ENCODE results near the gene CACTIN.

CACTIN gene

GRCh38 chr19:3608079-3608641 is 18.4 kb downstream of the CACTIN start:
- no peak for DNase-seq

- no peak for DNase-seq
Measured at GRCh38 chr19:3607303-3608078, 19.1 kb downstream of the CACTIN start.

- DNase-seq: no peak
Measured at GRCh38 chr19:3606690-3607289, 19.8 kb downstream of the CACTIN start, which contains the start of gene TBXA2R. TBXA2R (minus strand) TSS chr19:3606875; CDS start chr19:3600634, 6,241 bp downstream.

DNA sequence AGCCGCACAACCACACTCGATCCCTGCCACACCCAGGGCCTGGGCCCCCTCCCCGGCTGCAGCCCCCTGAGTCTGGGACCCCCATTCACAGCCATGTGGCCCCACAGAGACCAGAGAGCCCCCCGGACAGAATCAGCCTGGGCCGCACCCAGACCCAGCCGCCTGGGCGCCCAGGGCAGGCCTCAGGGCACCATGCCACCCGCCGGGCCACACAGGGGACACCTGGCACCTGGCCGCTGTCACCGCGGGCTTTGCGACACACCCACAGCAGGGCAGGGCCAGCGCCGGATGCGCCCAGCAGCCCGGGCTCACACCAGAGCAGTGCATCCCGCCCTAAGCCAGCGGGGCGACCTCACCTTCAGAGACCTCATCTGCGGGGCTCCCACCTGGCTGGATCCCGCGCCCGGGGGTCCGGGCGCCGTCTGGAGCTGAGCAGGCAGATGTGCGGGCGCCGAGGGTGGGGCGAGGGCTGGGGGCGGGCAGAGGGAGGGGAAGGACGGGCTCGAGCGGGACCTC is 20.4 kb downstream of the CACTIN start:
- no peak for DNase-seq

DNA sequence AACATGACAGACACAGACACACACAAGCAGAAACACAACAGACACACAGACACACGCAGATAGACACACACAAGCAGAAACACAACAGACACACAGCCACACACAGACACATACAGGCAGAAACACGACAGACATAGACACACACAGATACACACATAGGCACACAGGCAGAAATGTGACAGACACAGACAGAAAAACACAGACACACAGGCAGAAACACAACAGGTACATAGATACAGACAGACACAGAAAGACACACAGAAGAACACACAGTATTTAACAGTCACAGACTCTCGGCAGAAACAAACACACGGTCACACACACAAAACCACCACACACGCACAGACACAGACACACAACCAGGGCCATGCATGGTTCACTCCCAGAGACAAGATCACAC is 20.8 kb downstream of the CACTIN start:
- no peak for DNase-seq

GRCh38 chr19:3605361-3605760 is 21.2 kb downstream of the CACTIN start:
- no peak for DNase-seq

DNA sequence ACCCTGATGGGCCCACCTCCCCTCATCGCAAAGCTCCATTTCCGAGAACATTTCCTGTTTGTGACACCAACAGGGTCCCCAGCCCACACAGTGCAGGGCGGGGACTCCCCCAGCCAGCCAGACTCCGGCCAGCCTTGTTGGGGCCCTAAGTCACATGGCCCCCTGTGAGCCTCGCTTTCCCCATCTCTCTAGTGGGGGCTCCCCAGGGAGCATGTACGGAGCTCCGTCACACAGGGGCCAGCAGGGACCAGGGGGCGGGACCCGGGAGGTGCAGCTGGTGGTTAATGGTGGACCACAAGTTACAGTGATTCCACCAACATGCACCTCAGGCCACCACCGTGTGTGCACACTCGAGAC is 21.6 kb downstream of the CACTIN start:
- no peak for DNase-seq

DNA sequence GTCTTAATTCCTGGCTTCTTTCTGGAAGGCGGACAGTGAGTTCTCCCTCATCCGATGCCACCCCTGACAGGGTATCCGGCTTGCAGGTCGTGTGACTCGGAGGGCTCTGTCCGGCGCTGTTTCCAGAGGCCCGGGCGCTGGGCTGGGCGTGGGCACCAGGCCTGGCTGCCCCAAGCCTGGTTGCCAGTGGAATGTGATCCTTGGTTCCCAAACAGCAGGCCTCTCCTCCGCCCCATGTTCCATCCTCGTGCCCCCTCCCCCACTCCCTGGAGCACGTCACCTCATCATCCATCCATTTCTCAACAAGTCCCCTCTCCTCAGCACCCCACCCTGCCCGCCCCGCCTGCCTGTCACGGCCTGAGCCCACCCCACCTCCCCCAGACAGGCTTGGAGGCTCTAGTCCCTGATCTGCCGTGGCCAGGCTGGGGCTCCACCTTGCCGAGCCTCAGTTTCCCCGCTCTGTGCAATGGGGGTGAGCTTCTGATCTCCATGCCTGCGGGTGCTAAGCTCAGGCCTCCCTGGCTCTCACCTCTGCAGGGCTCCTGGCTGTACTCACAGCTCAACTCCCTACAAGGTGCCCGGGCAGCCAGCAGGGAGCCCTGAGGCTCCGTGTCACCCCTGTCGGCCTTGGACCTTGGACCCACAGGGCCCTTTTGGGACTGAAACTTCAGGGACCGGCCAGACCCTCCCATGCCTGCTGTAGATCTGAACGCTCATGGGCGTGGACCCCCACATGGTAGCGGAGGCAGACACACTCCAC is 22.2 kb downstream of the CACTIN start:
- no peak for DNase-seq

GRCh38 chr19:3603121-3603811 is 23.3 kb downstream of the CACTIN start:
- no peak for DNase-seq

GRCh38 chr19:3601021-3601420 is 25.6 kb downstream of the CACTIN start:
- DNase-seq: no peak

GRCh38 chr19:3599776-3600187 is 26.8 kb downstream of the CACTIN start:
- no peak for DNase-seq

- no peak for DNase-seq
Measured at GRCh38 chr19:3595521-3596061, 31.0 kb downstream of the CACTIN start.

DNA sequence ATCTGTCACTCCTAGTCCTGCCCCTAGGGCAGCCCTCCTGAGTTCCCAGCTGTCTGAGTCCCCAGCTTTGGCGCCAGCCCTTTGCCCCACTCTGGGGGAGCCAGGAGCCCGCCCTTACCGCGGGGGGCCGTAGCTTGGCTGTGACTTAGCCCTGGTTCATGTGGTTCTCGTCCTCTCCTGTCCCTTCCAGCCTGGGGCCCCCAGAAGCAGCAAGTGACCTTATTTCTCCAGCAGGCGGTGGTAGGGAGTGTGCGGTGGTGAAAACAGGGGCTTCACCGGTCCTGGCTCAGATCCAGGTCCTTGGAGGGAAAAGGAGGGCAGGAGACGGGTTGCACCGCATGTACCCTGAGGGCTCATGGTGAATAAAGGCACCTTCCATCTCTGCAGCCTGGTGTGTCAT is 33.4 kb downstream of the CACTIN start:
- no peak for DNase-seq

GRCh38 chr19:3591876-3592613 is 34.5 kb downstream of the CACTIN start:
- DNase-seq: no peak

GRCh38 chr19:3590991-3591659 is 35.5 kb downstream of the CACTIN start:
- DNase-seq: no peak

- no peak for DNase-seq
Measured at GRCh38 chr19:3589949-3590348, 36.6 kb downstream of the CACTIN start.

DNA sequence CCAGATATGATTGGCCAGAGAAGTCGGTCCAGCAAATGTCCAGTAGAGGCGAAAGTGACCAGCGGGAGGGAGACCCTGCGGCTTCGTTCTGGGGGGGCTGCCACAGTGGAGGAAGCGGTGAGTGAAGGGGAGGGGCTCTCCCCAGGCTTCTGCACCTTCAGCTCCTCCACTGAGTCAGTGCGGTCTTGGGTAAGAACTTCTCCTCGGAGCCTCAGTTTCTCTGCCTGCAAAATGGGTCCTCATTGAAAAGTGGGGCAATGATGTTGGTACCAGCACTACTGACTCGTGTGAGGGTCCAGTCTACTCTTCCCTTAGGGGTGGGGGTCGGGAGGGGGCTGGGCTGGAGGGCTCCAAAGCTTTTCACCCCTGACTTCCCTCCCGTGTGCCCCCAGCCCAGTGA is 37.2 kb downstream of the CACTIN start:
- DNase-seq: no peak

DNA sequence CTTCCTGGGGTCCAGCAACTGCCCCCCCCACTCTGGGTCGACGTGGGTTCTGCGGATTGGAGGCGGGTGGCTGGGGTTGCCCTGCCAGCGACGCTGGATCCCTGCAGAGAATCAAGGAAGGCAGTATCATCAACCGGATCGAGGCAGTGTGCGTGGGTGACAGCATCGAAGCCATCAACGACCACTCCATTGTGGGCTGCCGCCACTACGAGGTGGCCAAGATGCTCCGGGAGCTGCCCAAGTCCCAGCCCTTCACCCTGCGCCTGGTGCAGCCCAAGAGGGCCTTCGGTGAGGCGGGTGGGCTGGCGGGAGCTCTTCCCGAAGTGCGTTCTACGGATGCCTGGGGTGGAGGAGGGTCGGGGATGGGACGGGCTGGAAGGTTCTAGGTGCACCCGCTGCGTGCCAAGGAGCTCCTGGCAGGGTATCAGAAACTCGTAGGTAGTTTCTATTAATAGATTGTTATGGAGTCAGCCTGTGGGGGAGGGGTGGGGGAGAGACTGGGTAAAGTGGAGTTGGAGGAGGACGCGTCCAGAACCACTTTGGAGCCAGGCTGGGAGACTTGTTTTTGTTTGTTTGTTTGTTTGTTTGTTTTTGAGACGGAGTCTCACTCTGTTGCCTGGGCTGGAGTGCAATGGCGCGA is 39.8 kb downstream of the CACTIN start:
- no peak for DNase-seq

DNA sequence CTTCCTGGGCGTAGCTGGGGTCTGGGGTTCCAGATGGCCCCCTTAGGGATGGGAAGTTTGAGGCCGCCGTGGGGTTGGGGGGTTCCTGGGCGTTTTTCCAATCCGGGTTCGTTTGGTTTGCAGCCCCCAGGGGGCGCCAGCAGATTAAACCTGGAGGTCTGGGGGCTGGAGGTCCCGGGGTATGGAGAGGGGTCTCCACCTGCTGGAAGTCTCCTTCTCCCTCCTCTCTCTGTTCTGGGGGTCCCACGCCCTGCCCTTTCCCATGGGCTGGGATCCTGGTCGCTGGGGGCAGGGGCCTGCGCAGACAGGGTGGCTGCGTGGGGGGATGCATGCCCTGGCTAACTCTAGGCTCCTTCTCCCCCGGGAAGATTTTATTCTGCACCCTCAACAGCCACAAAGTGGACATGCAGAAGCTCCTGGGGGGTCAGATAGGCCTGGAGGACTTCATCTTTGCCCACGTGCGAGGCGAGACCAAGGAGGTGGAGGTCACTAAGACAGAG is 40.4 kb downstream of the CACTIN start:
- DNase-seq: no peak
